ENCODE measurements around the gene PEDS1. TPM values are rescaled to one million over a fixed set of nuclear protein-coding genes. Genes with fewer than 3 reads are reported as not detected.
A peak's percentile ranks its signal among the peaks of the same experiment; 100 is the strongest.

The PEDS1 gene
- total and polyA plus RNA-seq, 2 of the 13 experiments (the other 11 are each of a cell fraction or from before 2014, with no cell fraction given) = 30.5 to 93.9 TPM

DNA sequence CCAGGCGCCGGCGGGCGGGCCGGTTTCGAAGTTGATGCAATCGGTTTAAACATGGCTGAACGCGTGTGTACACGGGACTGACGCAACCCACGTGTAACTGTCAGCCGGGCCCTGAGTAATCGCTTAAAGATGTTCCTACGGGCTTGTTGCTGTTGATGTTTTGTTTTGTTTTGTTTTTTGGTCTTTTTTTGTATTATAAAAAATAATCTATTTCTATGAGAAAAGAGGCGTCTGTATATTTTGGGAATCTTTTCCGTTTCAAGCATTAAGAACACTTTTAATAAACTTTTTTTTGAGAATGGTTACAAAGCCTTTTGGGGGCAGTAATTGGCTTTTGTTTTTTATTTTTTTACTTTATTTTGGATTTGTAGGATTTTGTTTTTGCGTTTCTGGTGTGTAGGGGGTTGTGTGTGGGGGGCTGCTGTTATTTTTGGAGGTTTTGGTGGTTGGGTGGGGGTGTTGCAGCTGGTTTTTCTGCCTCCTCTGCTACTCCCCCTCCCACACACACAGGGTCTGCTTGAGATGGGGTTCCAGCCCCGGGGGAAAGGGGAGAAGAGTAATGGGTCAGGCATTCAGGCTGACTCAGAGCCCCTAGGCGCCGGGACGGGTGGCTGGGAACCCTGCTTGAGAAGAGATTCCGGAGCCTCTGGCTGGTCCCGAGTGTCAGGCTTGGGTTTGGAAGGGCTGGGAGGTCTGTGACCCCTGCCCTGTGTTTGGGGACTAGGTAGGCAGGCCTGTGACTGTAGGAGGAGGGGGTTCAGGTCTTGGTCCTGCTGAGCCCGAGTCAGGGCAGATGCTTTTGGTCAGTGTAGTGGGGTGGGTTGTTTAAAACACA is 39.1 kb upstream of the PEDS1 start (continued):
- TF ChIP-seq, protein P1, sequence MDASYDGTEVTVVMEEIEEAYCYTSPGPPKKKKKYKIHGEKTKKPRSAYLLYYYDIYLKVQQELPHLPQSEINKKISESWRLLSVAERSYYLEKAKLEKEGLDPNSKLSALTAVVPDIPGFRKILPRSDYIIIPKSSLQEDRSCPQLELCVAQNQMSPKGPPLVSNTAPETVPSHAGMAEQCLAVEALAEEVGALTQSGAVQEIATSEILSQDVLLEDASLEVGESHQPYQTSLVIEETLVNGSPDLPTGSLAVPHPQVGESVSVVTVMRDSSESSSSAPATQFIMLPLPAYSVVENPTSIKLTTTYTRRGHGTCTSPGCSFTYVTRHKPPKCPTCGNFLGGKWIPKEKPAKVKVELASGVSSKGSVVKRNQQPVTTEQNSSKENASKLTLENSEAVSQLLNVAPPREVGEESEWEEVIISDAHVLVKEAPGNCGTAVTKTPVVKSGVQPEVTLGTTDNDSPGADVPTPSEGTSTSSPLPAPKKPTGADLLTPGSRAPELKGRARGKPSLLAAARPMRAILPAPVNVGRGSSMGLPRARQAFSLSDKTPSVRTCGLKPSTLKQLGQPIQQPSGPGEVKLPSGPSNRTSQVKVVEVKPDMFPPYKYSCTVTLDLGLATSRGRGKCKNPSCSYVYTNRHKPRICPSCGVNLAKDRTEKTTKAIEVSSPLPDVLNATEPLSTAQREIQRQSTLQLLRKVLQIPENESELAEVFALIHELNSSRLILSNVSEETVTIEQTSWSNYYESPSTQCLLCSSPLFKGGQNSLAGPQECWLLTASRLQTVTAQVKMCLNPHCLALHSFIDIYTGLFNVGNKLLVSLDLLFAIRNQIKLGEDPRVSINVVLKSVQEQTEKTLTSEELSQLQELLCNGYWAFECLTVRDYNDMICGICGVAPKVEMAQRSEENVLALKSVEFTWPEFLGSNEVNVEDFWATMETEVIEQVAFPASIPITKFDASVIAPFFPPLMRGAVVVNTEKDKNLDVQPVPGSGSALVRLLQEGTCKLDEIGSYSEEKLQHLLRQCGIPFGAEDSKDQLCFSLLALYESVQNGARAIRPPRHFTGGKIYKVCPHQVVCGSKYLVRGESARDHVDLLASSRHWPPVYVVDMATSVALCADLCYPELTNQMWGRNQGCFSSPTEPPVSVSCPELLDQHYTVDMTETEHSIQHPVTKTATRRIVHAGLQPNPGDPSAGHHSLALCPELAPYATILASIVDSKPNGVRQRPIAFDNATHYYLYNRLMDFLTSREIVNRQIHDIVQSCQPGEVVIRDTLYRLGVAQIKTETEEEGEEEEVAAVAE (CRISPR knock-in tag; IDR thresholded peaks at IDR 0.05; ENCODE audit: borderline replicate concordance) = 0 out of 2 replicates have a peak, but pooled peaks have one; percentile 16
- peak; percentile 17 for TF ChIP-seq ASH2L (IDR thresholded peaks at IDR 0.05; ENCODE audit: insufficient read length, low read depth, low read length)
- TF ChIP-seq PHF8 (CRISPR knock-in tag; IDR thresholded peaks at IDR 0.05) = peak; percentile 48; the same call in 1 of the 2 replicates
- TF ChIP-seq HDAC2 (CRISPR knock-in tag; IDR thresholded peaks at IDR 0.05) = peak; percentile 87
- TF ChIP-seq ZNF570 (CRISPR knock-in tag; IDR thresholded peaks at IDR 0.05; ENCODE audit: borderline replicate concordance) = no peak
- TF ChIP-seq HHEX (CRISPR knock-in tag; IDR thresholded peaks at IDR 0.05) = no peak
- TF ChIP-seq ZNF382 (CRISPR knock-in tag; IDR thresholded peaks at IDR 0.05; ENCODE audit: borderline replicate concordance) = no peak
- peak; percentile 63; the same call in 1 of the 2 replicates for TF ChIP-seq FOXJ3 (CRISPR knock-in tag; IDR thresholded peaks at IDR 0.05; ENCODE audit: borderline replicate concordance)
- TF ChIP-seq HOXD1 (CRISPR knock-in tag; IDR thresholded peaks at IDR 0.05) = no peak
- TF ChIP-seq, protein P2, sequence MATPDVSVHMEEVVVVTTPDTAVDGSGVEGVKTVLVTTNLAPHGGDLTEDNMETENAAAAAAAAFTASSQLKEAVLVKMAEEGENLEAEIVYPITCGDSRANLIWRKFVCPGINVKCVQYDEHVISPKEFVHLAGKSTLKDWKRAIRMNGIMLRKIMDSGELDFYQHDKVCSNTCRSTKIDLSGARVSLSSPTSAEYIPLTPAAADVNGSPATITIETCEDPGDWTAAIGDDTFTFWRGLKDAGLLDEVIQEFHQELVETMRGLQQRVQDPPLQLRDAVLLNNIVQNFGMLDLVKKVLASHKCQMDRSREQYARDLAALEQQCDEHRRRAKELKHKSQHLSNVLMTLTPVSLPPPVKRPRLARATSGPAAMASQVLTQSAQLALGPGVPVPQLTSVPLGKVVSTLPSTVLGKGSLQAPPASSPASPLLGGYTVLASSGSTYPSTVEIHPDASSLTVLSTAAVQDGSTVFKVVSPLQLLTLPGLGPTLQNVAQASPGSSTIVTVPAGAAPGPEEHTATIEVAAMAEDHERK (CRISPR knock-in tag; IDR thresholded peaks at IDR 0.05; ENCODE audit: low read depth) = no peak
- TF ChIP-seq FOXO1 (CRISPR knock-in tag; IDR thresholded peaks at IDR 0.05) = peak; percentile 55; the same call in 1 of the 2 replicates
- TF ChIP-seq ATF7 (IDR thresholded peaks at IDR 0.05) = peak; percentile 77
- peak; percentile 55; the same call in 1 of the 2 replicates for TF ChIP-seq ATF7 (CRISPR knock-in tag; IDR thresholded peaks at IDR 0.05)
- 0 out of 2 replicates have a peak, but pooled peaks have one; percentile 4 for TF ChIP-seq ZMYM3 (CRISPR knock-in tag; IDR thresholded peaks at IDR 0.05)
- no peak for TF ChIP-seq NFYB (CRISPR knock-in tag; IDR thresholded peaks at IDR 0.05)
- TF ChIP-seq, protein P3, sequence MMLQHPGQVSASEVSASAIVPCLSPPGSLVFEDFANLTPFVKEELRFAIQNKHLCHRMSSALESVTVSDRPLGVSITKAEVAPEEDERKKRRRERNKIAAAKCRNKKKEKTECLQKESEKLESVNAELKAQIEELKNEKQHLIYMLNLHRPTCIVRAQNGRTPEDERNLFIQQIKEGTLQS (CRISPR knock-in tag; IDR thresholded peaks at IDR 0.05) = peak; percentile 98
- no peak for TF ChIP-seq ZNF3 (CRISPR knock-in tag; IDR thresholded peaks at IDR 0.05)
- TF ChIP-seq ZNF543 (CRISPR knock-in tag; IDR thresholded peaks at IDR 0.05) = no peak
- TF ChIP-seq, protein P4, sequence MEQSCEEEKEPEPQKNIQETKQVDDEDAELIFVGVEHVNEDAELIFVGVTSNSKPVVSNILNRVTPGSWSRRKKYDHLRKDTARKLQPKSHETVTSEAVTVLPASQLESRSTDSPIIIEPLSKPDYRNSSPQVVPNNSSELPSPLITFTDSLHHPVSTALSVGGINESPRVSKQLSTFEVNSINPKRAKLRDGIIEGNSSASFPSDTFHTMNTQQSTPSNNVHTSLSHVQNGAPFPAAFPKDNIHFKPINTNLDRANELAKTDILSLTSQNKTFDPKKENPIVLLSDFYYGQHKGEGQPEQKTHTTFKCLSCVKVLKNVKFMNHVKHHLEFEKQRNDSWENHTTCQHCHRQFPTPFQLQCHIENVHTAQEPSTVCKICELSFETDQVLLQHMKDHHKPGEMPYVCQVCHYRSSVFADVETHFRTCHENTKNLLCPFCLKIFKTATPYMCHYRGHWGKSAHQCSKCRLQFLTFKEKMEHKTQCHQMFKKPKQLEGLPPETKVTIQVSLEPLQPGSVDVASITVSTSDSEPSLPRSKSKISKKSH (CRISPR knock-in tag; IDR thresholded peaks at IDR 0.05; ENCODE audit: borderline replicate concordance) = no peak
- TF ChIP-seq TOPORS (CRISPR knock-in tag; IDR thresholded peaks at IDR 0.05) = no peak
- TF ChIP-seq MTF2 (CRISPR knock-in tag; IDR thresholded peaks at IDR 0.05; ENCODE audit: borderline replicate concordance) = no peak
- TF ChIP-seq PHF21A (CRISPR knock-in tag; IDR thresholded peaks at IDR 0.05) = peak; percentile 51; the same call in 1 of the 2 replicates
- TF ChIP-seq SALL1 (CRISPR knock-in tag; IDR thresholded peaks at IDR 0.05) = peak; percentile 40; the same call in 1 of the 2 replicates

Measured in HepG2 (cell line).